ENCODE measurements around the gene NKD1.

Gene NKD1

DNA sequence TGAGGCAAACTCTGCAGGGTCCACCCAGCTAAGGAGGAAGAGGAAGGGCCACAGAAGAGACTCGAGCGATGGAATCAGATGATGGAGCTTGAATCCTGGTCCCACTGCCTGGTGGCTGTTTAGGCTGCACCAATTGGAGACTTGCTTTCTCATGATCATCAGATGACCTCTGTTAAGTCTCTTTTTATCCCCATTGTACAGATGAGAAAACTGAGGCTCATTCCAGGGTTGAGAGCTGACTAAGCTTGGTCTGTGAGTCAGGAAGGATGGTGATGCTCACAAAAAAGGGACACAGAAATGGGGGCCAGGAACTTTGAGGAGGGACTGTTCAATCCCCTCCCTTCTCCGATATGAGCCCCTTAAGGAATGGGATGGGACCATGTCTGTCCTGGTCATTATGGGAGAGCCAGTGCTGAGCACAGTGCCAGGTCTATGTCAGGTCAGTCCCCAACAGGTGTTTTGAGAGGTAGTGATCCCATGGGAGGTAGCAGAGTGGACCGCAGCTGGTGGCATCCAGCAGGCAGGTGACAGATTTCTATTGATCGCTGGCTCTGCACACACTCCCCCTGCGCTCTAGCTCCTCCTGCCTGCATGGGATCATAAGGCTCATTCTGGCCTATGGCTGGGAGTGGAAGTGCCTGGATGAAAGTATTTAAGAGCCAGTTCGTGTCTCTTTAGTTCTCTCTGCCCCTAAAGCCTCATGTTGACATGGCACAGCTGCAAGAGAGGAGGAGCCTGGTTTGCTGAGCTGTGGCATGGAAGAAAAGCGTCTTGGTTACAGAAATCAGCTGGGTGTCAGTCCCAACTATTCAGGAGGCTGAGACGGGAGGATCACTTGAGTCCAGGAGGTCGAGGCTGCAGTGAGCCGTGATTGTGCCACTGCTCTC, 105.7 kb downstream of the NKD1 start:
- DNase-seq = peak; percentile 51

DNA sequence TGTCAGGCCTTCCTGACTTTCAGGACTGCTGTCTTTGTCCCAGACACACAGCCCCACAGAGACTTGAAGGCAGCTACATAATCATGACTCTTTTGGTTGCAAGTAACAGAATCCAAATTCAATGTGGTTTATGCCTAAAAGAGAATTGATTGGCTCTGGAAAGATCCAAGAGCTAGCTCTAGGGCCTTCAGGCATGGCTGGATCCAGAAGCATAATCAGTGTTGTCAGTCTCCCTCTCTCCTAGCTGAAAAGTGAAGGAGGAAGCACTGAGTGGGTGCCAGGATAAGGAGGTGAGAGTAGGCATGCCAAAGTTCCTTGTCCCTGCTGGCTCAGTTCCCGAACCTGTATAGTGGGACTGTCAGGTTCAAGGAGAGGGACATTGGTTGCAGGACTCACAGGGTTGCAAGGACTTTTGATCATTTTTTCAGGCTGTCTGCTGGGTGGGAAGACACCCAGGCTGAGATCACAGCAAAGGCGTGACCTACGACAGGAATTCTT, 107.4 kb downstream of the NKD1 start:
- DNase-seq = no peak

DNA sequence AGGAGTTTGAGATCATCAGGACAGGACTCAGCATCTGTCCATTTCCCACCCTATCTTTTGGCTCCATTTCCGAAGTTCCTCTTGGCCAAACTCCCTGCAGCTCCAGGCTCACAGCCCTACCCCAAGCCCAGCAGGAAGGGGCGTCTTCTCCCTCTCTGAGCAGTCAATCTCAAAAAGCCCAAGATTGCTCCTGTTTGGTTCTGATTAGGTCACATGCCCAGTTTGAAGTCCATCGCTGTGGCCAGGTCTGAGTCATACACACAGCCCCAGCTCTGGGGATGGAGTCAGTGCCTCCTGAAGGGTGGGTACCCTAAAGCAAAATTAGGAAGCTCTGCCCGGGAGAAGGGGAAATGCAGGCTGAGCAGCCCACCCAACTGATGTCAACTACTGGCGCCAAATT, 109.0 kb downstream of the NKD1 start:
- DNase-seq = no peak

DNA sequence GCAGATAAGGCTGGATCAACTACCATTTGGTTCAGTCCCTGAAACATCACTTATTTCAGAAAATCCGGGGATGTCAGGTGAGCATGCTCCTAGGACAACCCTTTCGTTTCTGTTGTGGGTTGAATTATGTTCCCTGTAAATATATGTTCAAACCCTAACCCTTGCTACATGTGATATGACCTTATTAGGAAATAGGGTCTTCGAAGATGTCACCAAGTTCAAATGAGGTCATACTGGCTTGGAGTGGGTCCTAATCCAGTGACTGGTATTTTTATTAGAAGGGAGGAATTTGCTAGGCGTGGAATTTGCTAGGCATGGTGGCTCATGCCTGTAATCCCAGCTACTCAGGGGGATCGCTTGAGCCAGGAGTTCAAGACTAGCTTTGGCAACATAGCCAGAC, 111.6 kb downstream of the NKD1 start:
- no peak for DNase-seq

DNA sequence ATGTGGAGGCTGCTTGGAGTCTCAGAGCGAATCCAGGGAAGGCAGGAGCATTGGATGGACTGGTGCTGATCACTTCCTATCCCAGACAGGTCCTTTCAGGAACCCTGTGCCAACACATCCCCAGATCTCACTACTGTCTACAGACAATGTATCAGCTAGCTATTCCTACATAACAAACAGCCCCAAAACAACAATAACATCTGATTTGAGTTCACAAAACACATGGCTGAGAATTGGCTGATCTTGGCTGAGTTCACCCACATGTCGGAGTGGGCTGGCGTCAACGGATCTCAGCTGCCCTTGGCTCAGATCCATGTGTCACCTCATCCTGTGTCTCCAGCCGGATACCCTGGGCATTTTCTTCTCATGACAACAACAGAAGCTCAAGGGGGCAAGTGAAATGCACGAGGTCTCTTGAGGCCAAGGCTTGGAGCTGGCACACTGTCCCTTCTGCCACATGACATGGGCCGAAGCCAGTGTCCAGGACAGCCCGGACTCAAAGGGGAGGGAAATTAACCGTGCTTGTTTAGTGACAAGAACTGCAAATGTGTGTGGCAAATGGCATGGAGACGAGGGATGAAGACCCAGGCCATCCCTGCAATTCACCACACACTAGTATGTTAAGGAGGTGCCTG, 114.2 kb downstream of the NKD1 start:
- no peak for DNase-seq

DNA sequence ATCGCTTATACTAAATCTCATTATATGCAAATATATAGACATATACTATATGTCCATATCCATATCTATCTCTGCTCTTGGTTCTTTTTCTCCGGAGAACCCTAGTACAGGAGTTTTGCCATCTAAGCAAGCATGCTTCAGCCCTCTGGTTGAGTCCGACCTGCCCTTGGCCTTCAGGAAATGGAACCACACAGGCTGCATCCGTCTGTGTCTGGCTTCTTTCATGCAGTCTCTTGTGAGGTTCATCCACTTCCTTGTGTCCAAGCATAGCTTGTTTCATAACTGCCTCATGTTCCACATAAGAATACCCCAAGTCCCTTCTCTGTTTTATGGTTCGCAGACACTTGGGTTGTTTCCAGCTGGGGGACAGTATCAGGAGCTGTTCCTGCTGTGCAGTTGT, 116.1 kb downstream of the NKD1 start:
- no peak for DNase-seq

DNA sequence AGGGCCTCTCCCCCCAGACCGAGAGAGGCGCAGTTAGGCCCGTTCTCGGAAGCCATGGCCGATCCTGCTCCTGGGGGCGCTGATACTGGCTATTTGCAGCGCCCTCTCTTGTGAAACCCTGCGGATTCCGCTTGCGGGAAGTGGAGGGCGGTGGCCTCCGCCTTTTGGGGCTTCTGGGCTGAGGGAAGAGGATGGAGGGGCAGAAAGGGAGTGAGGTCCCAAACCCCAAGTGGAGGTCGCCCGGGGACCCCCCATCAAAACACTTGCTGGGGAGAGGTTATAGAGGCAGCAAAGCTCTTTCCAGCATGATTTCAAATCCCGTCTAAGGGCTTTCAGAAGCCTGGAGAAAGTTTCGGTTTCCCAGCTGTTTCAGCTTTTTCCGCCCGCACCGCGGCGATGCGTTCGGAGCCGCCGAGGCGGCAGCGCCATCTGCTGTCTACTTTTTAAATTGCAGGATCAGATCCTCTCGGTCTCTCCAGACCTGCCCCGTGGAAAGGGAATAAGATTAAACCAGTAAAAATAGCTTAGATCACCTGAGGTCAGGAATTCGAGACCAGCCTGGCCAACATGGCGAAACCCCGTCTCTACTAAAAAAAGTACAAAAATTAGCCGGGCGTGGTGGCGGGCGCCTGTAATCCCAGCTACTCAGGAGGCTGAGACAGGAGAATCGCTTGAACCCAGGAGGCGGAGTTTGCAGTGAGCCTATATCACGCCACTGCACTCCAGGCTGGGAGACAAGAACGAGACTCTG, 117.1 kb downstream of the NKD1 start:
- peak; percentile 14 for DNase-seq

DNA sequence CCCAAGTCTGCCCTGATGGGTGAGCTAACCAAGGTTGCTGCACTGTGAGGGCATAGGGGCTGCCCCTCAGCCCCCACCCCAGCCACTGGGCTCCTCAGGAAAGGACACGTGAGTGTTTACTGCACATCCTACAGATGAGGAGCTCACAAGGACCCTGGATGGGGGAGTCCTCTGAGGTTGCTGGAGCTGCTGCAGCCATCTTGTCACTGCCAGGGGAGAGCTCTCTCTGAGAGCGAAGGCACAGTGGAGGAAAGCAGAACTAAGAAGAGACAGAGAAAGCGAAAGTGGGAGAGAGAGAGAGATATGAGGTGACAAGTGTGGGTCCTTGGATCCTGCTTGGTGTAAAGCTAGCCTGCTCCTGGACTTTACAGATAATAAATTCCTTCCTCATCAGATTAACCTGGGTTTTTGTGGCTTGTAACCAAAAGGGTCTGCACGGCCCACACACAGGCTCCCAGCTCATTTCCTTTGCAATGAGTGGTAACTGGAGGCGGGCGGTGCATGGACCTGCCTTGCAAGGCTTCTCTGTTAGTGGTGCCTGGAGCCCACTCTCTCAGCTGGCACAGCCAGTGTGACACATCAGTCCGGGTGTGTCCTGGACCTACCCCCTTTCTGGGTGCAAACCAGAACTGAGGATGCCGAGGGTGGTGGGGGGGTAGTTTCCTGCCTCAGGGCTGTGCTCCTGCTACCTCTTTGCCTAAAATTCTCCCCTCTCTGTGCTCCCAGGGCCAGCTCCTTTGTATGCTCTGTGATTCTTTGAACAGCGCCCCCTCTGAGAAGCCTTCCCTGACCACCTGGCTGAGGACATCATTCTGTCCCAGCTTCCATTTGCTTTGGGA, 118.7 kb downstream of the NKD1 start:
- no peak for DNase-seq

DNA sequence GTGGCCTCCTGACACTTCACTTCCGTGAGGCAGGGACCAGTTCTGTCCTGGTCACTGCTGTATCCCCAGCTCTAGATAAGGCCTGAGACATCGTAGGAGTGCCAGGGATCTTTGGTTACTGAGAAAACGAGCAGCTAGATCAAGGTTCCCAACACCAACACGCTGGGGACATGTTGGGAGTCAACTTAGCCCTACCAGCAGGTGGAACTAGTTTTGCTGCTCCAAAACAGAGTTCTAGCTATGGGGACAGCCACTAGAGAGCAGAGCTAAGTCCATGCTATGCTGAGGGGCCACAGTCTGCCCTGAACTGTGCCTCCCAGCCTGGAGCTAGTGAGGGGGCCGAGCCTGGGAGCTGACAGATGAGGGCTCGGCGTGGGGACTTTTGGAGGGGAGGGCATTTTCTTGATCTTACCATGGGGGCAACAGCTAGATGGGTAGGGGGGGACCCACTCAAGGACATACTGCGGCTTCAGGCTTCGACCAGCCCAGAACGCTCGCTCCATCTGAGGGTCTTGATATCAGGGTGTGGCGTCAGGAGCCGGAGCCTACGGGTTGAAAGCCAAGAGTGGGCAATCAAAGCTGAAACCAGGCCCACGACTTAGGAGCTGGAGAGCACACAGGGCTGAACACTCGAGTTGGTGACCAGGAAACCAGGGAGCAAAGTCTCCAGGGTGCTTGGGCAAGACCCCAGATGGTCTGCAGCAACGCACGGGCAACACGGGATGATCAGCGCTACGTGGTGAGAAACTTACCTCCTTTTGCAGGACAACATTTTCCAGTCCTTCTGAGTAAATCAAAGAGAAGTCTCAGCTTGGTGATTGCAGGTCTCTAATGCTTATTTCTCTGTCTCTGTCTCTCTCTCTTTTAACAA, 119.5 kb downstream of the NKD1 start:
- no peak for DNase-seq

DNA sequence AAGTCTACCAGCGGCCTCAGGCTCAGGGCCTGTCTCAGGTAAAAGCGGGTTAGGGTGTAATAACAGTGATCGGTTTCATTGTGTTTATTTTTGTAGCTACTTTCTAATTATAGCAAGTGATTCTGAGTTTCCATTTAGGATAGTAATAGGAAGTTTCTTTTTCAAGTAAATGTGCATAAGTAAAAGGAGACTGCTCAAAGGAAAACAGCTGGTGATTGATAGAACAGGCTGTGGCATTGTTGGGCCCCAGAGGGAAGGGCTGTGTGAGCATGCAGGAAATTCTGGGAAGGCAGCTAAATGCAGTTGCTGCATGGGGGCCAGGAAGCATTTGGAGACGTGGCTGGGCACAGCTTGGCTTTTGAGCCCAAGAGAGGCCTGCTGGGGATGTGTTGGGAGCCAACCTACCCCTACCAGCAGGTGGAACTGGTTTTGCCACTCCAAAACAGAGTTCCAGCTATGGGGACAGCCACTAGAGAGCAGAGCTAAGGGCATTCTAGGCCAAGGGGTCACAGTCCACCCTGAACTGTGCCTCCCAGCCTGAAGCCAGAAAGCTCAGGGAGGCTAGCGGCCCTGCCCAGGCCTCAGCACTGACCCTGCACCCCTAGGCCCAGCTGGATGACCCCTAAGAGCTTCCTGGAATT, 120.3 kb downstream of the NKD1 start:
- no peak for DNase-seq

DNA sequence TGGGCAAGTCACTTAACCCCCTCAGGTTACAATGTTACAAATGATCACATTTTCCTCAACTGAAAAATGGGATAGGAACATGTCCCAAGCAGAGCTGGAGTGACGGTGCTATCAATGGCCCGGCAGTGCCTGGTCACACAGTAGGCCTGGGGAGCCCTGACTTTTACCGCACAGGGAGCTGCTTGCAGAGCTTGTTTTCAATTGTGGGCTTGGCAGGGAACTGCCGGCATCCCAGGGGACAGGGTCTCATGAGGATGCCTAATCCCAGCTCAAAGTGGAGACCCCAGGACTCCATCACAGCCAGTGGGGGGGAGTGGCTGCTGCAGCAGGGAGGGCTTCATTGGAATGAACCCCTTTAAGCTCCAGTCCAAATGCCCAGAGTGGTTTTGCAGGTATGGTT, 121.5 kb downstream of the NKD1 start:
- DNase-seq = no peak

DNA sequence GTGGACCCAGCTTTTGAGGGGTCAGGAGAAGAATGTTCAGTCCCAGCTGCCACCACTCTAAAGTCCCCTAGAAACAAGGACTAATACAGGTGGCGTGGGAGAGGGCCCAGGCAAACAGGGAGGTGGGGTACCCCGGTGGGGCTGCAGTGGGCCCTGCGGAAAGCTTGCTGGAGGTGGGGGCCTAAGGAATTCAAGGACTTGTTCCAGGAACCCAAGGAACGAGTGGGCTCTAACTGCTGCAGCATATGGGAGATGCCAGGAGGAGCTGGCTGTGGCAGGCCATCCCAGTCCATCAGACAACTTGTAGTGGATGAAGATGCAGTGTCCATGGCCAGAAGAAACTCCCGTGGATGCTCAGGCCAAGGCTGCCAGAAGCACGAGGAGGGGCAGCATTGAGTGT, 122.3 kb downstream of the NKD1 start:
- DNase-seq = no peak

DNA sequence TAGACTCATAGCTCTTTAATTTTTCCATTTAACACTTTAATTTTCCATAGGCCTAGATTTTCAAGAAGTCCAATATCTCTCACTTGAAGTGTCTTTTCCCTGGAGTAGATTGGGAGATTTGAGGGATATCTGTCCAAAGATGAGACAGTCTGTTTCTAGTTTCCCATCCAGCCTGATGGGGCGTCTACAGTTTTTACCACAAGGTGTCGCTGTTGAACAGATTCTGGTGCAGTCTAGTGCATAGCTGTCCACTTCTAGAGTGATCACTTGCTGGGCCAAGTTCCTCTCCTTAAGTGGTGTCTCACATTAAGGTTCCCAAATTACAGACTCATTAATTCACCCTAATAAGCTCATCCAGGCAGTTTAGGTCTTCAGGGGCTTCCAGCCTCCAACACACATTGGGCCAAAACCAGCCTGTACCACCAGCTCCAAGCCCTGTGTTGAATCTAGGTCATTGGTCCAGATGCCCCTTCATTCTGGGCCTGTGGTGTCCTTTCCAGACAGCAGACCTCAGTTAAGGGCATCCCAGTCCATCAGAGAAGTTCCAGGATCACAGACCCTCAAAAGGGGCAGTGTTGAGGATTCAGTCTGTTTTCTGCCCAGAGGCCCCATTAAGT, 123.6 kb downstream of the NKD1 start:
- no peak for DNase-seq

DNA sequence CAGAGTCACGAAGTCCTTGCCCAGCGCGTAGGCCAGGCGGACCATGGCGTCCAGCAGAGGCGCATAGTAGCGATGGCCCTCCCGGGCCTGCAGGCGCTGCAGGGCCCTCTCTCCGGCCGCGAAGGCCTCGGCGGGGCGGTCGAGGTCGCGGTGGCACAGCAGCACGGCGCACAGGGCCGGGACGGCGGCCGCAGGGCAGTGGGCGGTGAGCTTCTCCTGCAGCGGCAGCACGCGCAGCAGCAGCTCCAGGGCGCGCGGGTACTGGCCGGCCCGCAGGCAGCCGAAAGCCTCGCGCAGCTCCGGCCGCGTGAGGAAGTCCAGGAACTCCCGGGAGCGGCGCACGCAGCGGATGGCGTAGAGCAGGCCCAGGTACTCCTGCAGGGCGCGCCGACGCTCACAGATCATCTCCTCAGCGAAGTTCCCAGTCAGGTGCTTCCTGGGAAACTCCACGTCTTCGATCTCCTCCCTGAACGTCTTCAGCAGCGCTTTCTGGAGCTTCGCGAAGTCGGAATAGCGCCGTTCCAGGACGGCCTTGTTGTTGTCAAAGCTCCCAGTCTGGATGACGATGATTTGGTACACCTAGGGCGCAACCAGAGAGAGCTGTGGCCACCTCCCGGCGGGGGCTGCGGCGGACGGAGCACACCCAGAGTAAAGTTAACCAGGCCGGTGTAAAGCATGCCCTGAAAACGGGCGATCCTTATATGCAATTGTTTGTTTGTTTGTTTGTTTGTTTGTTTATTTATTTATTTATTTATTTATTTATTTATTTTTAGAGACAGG, 125.5 kb downstream of the NKD1 start:
- no peak for DNase-seq

DNA sequence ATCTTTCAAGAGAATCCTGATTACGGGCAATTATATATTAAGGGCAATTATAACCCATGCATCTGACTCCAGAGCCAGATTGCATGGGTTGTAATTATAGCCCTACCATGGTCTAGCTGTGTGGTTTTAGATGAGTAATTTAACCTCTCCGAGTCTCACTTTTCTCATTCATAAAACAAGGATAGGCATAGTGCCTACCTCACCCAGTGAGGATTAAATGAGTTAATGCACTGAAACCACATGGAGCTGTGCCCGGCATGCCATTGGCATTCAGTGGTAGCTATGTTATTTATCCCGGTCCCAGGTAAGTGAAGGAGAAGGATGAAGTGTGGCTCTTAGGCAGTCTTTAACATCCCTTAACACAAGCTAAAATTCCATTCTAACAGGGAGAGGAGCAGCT, 126.6 kb downstream of the NKD1 start:
- DNase-seq = no peak

DNA sequence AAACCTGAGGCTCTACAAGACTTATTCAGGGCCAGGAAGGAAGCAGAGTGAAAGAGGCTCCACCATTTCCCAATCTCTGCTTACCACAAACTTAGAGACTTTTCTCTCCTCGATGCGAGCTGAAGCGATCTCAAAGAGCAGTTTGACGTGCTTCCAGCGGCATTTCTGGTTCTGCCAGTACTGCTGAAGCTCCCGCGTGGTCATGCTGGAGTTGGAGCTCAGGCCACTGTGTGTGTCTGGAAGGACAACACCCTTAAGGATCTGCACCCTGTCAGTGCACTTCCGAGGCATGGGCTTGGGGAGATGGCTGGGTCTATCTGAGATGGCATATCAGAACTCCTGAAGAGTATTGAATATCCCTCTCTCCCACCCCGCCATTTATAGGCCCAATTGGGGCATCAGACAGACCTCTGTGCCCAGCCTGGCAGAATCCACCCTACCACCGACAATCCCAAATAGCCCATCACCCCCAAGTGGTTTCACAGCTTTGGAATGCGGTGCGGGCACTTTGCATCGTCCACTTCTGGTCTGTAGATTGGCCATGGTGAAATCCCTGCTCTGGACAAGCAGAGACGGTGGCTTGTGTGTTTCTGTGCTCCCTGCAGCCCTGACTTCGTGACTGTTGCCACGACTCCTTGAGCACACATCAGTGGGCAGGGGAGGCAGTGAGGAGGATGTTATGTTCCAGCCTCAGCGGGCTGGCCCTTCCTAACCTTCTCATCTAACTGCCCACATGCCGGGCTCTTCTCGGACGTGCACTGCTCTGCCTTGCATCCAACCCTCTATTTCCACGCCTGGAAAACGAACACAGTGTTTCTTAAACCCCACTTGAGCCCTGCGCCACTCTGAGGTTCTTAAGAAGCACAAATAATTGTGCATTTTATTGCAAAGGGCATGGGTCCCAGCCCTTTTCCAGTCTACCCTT, 127.8 kb downstream of the NKD1 start:
- no peak for DNase-seq

DNA sequence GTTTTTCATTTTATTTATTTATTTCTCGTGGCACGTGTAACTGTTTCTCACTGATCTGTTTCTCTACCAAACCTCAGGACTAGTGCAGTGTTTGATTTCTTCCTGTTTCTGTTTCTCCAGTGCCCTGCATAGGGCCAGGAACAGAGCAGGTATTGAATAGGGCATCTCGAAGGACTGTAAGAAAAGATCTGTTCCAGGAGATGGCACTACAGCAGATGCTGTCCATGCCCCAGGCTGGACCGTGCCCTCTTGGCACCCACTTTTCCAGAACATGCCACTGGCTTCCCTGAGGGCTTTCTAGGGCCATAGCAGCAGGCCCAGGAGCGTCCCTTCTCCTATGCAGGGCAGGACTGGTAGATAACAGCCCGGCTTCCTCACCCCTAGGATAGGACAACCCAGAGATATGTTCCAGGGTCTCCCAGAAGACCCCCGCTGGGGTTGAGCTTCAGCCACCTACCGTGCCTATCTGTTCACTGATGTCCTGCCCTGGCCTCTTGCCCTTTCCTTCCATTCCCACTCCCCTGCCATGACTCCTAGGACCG, 128.6 kb downstream of the NKD1 start:
- DNase-seq = no peak

DNA sequence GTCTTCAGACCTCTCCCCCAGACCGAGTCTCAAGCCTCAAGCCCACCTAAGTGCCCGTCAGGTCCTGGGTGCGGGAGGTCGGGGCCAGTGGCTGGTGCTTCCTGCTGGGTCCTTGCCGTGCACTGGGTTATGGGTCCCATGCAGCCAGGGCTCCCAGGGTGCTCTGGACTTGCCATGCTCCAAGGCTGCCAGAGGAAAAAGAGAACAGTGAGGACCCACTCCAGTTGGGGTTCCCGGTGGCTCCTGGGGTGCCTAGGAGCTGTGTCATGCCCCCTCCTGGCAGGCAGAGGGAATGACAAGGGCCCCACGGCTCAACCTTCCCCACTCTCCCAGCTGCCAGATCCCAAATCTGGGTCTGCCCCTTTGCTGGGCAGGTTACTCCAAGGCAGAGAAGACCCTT, 129.2 kb downstream of the NKD1 start:
- no peak for DNase-seq

All from NCI-H524 treated with DMSO at 0.1 percent for 48 hours (cell line).